IMR-90 (cell line): Measurements from ENCODE around the gene CDH13. TPM values are rescaled to one million over a fixed set of nuclear protein-coding genes. Genes with fewer than 3 reads are reported as not detected.
A peak's percentile ranks its signal among the peaks of the same experiment; 100 is the strongest.

Experiments used
- ATAC-seq: fragments of 200-7000 bp; cut with Tn5 transposase; 2 replicates; pipeline ENCODE4 v1.9.1; 2020; ENCODE audit warnings: low read depth, mild to moderate bottlenecking, moderate library complexity
- BruUV-seq: library from RNA; stranded (reverse); fragments of 400-500 nt; replicated peaks from 2 replicates; lab custom pipeline; 2021; lab: Mats Ljungman, UMichigan
- CTCF ChIA-PET: fragments of 300-600 bp; formaldehyde crosslinking; extraction: SDS; loops from one replicate; lab custom pipeline; 2021; ENCODE audit warnings: antibody characterized with exemption; lab: Yijun Ruan, JAX
- POLR2A ChIA-PET: fragments of 300-600 bp; sonication (Branson Sonifier 250); formaldehyde crosslinking; loops from one replicate; lab custom pipeline; 2022; ENCODE audit warnings: antibody characterized with exemption; ENCODE audit not compliant: unreplicated experiment; lab: Charles Lee
- DNase-seq: peaks from one replicate; pipeline ENCODE4 v3.0.0; 2013
- H2AFZ ChIP-seq: replicated peaks from 2 replicates; pipeline ENCODE3; 2013; ENCODE audit warnings: low read length, mild to moderate bottlenecking; ENCODE audit not compliant: poor library complexity
- H2AK5ac ChIP-seq: 2 replicates; pipeline ENCODE4 v1.6.1; 2013; ENCODE audit warnings: low read depth, low read length, inconsistent platforms
- H2AK9ac ChIP-seq: replicated peaks from 2 replicates; pipeline ENCODE3; 2013; ENCODE audit warnings: mild to moderate bottlenecking, low read depth, low read length, moderate library complexity; ENCODE audit not compliant: poor library complexity
- H2BK120ac ChIP-seq: 2 replicates; pipeline ENCODE4 v1.6.1; 2013; ENCODE audit warnings: low read depth, low read length, inconsistent platforms
- H2BK15ac ChIP-seq: 3 replicates; pipeline ENCODE4 v1.6.1; 2013; ENCODE audit warnings: low read depth, low read length, inconsistent platforms
- H2BK20ac ChIP-seq: 2 replicates; pipeline ENCODE4 v1.6.1; 2013; ENCODE audit warnings: low read depth, mild to moderate bottlenecking, inconsistent platforms, low read length, moderate library complexity
- H2BK5ac ChIP-seq: 2 replicates; pipeline ENCODE4 v1.6.1; 2013; ENCODE audit warnings: mild to moderate bottlenecking, low read depth, low read length, inconsistent platforms; ENCODE audit not compliant: poor library complexity, severe bottlenecking
- H3K14ac ChIP-seq: replicated peaks from 2 replicates; pipeline ENCODE4 v1.6.1; 2013; ENCODE audit warnings: low read depth, low read length, inconsistent platforms
- H3K18ac ChIP-seq: 2 replicates; pipeline ENCODE4 v1.6.1; 2013; ENCODE audit warnings: low read depth, low read length, control low read depth
- H3K23ac ChIP-seq: 2 replicates; pipeline ENCODE4 v1.6.1; 2013; ENCODE audit warnings: low read depth, low read length, inconsistent platforms
- H3K27ac ChIP-seq: 2 replicates; pipeline ENCODE4 v1.5.1; 2013; ENCODE audit warnings: mild to moderate bottlenecking, control low read depth, low read length; ENCODE audit not compliant: insufficient read depth
- H3K27me3 ChIP-seq: 2 replicates; pipeline ENCODE4 v1.6.1; 2013; ENCODE audit warnings: low read length; ENCODE audit not compliant: control insufficient read depth, insufficient read depth
- H3K36me3 ChIP-seq: 2 replicates; pipeline ENCODE4 v1.6.1; 2013; ENCODE audit warnings: low read length, mixed read lengths; ENCODE audit not compliant: control insufficient read depth, insufficient read depth
- H3K4ac ChIP-seq: 2 replicates; pipeline ENCODE4 v1.6.1; 2013; ENCODE audit warnings: low read depth, low read length, inconsistent platforms
- H3K4me1 ChIP-seq: 2 replicates; pipeline ENCODE4 v1.6.1; 2013; ENCODE audit warnings: low read length, mixed read lengths; ENCODE audit not compliant: control insufficient read depth, insufficient read depth
- H3K4me2 ChIP-seq: 2 replicates; pipeline ENCODE4 v1.6.1; 2013; ENCODE audit warnings: low read depth, mild to moderate bottlenecking, control low read depth, low read length, moderate library complexity
- H3K4me3 ChIP-seq: 2 replicates; pipeline ENCODE4 v1.5.1; 2013; ENCODE audit warnings: low read depth, mild to moderate bottlenecking, control low read depth, low read length, moderate library complexity; ENCODE audit not compliant: insufficient read depth
- H3K56ac ChIP-seq: 2 replicates; pipeline ENCODE4 v1.6.1; 2013; ENCODE audit warnings: low read length, inconsistent platforms; ENCODE audit not compliant: insufficient read depth; ENCODE audit errors: extremely low read depth
- H3K79me1 ChIP-seq, 2 experiments: 2 replicates each; pipeline ENCODE4 v1.6.1; 2013; ENCODE audit warnings: low read length in 2 of 2, inconsistent platforms in 1 of 2, low read depth in 1 of 2
- H3K9ac ChIP-seq: 2 replicates; pipeline ENCODE4 v1.6.1; 2013; ENCODE audit warnings: low read depth, low read length, control low read depth
- H3K9me1 ChIP-seq: 2 replicates; pipeline ENCODE4 v1.6.1; 2013; ENCODE audit warnings: low read length, inconsistent platforms; ENCODE audit not compliant: insufficient read depth
- H3K9me3 ChIP-seq: 2 replicates; pipeline ENCODE4 v1.6.1; 2013; ENCODE audit warnings: low read length; ENCODE audit not compliant: control insufficient read depth, insufficient read depth
- H4K20me1 ChIP-seq: 2 replicates; pipeline ENCODE4 v1.6.1; 2013; ENCODE audit warnings: low read length, inconsistent platforms; ENCODE audit not compliant: insufficient read depth
- H4K5ac ChIP-seq: 2 replicates; pipeline ENCODE4 v1.6.1; 2013; ENCODE audit warnings: mild to moderate bottlenecking, low read depth, low read length, control low read depth
- H4K8ac ChIP-seq, 2 experiments: 2 replicates each; pipeline ENCODE4 v1.6.1; 2013; ENCODE audit warnings: low read depth in 2 of 2, low read length in 2 of 2, control low read depth in 1 of 2, inconsistent platforms in 1 of 2
- H4K91ac ChIP-seq: 2 replicates; pipeline ENCODE4 v1.6.1; 2013; ENCODE audit warnings: low read depth, low read length, inconsistent platforms; ENCODE audit not compliant: insufficient read depth
- CEBPB ChIP-seq: IDR thresholded peaks from 2 replicates; pipeline ENCODE4 v1.6.1; 2012; ENCODE audit warnings: low read depth, low read length, improper control_type of control experiment
- CHD1 ChIP-seq: IDR thresholded peaks from 2 replicates; pipeline ENCODE4 v1.6.1; 2012; ENCODE audit warnings: low read depth, low read length, improper control_type of control experiment
- WGBS, 2 experiments: methylation state at CpG; one replicate each; pipeline versions ENCODE4 v1.1.5 to v1.1.7; 2013; ENCODE audit warnings: missing lambda C conversion rate in 2 of 2; ENCODE audit not compliant: insufficient read length in 1 of 2; ENCODE audit errors: extremely low coverage in 2 of 2; 5-methylcytosine and 5-hydroxymethylcytosine counted together
- dilution Hi-C: fragments of 300-500 bp; cut with HindIII; formaldehyde crosslinking; loops from one replicate; pipeline ENCODE4 v1.14.3; 2018; ENCODE audit warnings: low sequenced_read_pairs; ENCODE audit not compliant: unreplicated experiment
- in situ Hi-C: fragments of 300-500 bp; cut with MboI; formaldehyde crosslinking; loops from 3 replicates; pipeline ENCODE4 v1.14.3; 2019; ENCODE audit warnings: low sequenced_read_pairs, inconsistent platforms, mixed read lengths
- intact Hi-C: fragments of 100-400 bp; cut with micrococcal nuclease; formaldehyde crosslinking; loops from 2 replicates; pipeline ENCODE4 v1.10.0; 2022
- polyA plus RNA-seq, 3 experiments: library from polyadenylated mRNA; depleted of rRNA; stranded (reverse); fragments of >200 nt; gene quantifications; 2 replicates each; pipeline ENCODE4 v1.2.3, GENCODE V29; 2012; ENCODE audit warnings: low replicate concordance in 1 of 3
- total RNA-seq: library from RNA; depleted of rRNA; stranded (reverse); fragments of >200 nt; gene quantifications from 2 replicates; pipeline ENCODE4 v1.2.3, GENCODE V29; 2012

CDH13 gene
- total and polyA plus RNA-seq, 2 of the 4 experiments (the other 2 are of a cell fraction) = 61.6 to 74.7 TPM

- H3K4ac ChIP-seq = no peak overlapping the region
- no peak overlapping the region for H4K91ac ChIP-seq
- peak; percentile 61 for ATAC-seq
- H3K9me1 ChIP-seq = peaks cover 3% of the 10 kb centered on the region; the same call in 1 of the 2 replicates
- ChIA-PET POLR2A (no interaction called here), CTCF (interaction anchor here (1.0 kb wide), 1 partner anchor 86 kb away, joined by 3 read pairs; no protein-coding TSS in a partner anchor)
- no peak overlapping the region for H3K4me3 ChIP-seq
- no TSS peak for BruUV-seq
- H3K4me2 ChIP-seq = no peak overlapping the region
- no peak overlapping the region for H2BK120ac ChIP-seq
- peaks cover 2% of the 10 kb centered on the region for H3K4me1 ChIP-seq
- H3K9me3 ChIP-seq = no peaks in the 10 kb centered on the region
- H3K56ac ChIP-seq = no peak overlapping the region
- peak; percentile 74 for DNase-seq
- no peak overlapping the region for H3K9ac ChIP-seq
- H2BK5ac ChIP-seq = no peak overlapping the region
- no peak overlapping the region for H3K18ac ChIP-seq
- H4K5ac ChIP-seq = no peak overlapping the region
- dilution Hi-C loops (no loop called here), in situ Hi-C loops (no loop called here), intact Hi-C loops (no loop called here)
- WGBS, 2 experiments = no CpG with 5 or more reads among the region's 4 CpGs
- H2AK5ac ChIP-seq = no peak overlapping the region
- H2BK20ac ChIP-seq = no peak overlapping the region
- no peak overlapping the region for H3K14ac ChIP-seq
- no peaks in the 10 kb centered on the region for H3K27me3 ChIP-seq
- no peak overlapping the region for H2AFZ ChIP-seq
- H4K20me1 ChIP-seq = 0 out of 2 replicates have a peak, but pooled peaks cover 6% of the 10 kb centered on the region
- TF ChIP-seq CEBPB = peak; percentile 32; the same call in 1 of the 2 replicates
- no peak for TF ChIP-seq CHD1
- no peak overlapping the region for H3K27ac ChIP-seq
- no peaks in the 10 kb centered on the region for H3K36me3 ChIP-seq
- H3K23ac ChIP-seq = no peak overlapping the region
- no peak overlapping the region for H2AK9ac ChIP-seq
- no peak overlapping the region for H4K8ac ChIP-seq
- peaks cover 8 to 51% of the 10 kb centered on the region in 2 experiments for H3K79me1 ChIP-seq
- no peak overlapping the region for H2BK15ac ChIP-seq
Observed at GRCh38 chr16:82761236-82761635, 134.5 kb downstream of the CDH13 start.
